Gastroesophageal sphincter (tissue), 3 donors: Measurements from ENCODE around the gene SLC22A12.

Experiments used
- POLR2AphosphoS5 ChIP-seq: sonication (generic); formaldehyde crosslinking; IDR thresholded peaks from one replicate; pipeline ENCODE4 v1.6.1; 2017; ENCODE audit warnings: antibody characterized with exemption
- TF ChIP-seq, protein P1 (sequence below), 4 experiments: fragments of 200-600 bp in 2 of 4; fragments of 450-650 bp in 2 of 4; sonication (generic) in 1 of 4; IDR thresholded peaks; one replicate each; pipeline ENCODE4 v1.5.1; 2017 to 2019; ENCODE audit warnings: antibody characterized with exemption in 4 of 4, mild to moderate bottlenecking in 2 of 4, moderate library complexity in 2 of 4

DNA sequence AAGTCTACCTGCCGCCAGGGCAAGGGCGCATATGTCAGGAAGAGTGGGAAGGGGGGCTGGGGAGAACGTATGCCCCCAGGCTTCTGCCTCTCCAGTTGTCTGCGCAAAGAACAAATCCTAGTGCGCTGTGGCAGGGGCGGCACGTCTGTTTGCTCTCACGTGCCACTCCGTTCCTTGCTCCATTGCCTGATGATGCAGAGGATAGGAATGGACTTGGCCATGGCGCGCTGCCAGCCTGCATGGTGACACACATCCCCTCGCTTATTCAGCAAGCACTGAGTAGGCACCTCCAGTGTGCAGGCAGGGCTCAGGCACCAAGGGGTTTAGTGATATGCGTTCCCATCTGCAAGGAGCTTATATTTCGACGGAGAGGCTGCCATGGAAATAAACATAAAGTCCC lies 45.4 kb upstream of the SLC22A12 start:
- TF ChIP-seq POLR2AphosphoS5: no peak
- TF ChIP-seq, protein P1, sequence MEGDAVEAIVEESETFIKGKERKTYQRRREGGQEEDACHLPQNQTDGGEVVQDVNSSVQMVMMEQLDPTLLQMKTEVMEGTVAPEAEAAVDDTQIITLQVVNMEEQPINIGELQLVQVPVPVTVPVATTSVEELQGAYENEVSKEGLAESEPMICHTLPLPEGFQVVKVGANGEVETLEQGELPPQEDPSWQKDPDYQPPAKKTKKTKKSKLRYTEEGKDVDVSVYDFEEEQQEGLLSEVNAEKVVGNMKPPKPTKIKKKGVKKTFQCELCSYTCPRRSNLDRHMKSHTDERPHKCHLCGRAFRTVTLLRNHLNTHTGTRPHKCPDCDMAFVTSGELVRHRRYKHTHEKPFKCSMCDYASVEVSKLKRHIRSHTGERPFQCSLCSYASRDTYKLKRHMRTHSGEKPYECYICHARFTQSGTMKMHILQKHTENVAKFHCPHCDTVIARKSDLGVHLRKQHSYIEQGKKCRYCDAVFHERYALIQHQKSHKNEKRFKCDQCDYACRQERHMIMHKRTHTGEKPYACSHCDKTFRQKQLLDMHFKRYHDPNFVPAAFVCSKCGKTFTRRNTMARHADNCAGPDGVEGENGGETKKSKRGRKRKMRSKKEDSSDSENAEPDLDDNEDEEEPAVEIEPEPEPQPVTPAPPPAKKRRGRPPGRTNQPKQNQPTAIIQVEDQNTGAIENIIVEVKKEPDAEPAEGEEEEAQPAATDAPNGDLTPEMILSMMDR (IDR thresholded peaks at IDR 0.05): no peak
